CD4-positive, alpha-beta T cell (primary cell): ENCODE measurements around the gene PPM1J. TPM values are rescaled to one million over a fixed set of nuclear protein-coding genes. Genes with fewer than 3 reads are reported as not detected.
A peak's percentile ranks its signal among the peaks of the same experiment; 100 is the strongest.

ENCODE experiments used
- ATAC-seq: fragments of 200-7000 bp; cut with Tn5 transposase; one replicate; pipeline ENCODE4 v1.10.0; 2022; ENCODE audit warnings: mild to moderate bottlenecking; ENCODE audit not compliant: poor library complexity
- CTCF ChIA-PET: fragments of 350-600 bp; sonication (Branson Sonifier 250); formaldehyde crosslinking; loops from one replicate; lab custom pipeline; 2021; ENCODE audit warnings: antibody characterized with exemption, inconsistent platforms; lab: Charles Lee
- POLR2A ChIA-PET: fragments of 350-600 bp; sonication (Branson Sonifier 250); formaldehyde crosslinking; loops from one replicate; lab custom pipeline; 2021; ENCODE audit warnings: antibody characterized with exemption, inconsistent platforms; lab: Charles Lee
- DNase-seq, 14 experiments: peaks; one replicate each; pipeline ENCODE4 v3.0.0-alpha.2; 2013 to 2020; ENCODE audit warnings: mixed read lengths in 2 of 14
- H3K27ac ChIP-seq, 2 donors: one replicate each; pipeline versions ENCODE4 v1.5.1 to v1.7.0; 2013; ENCODE audit warnings: low read length in 2 of 2, low read depth in 1 of 2, mild to moderate bottlenecking in 1 of 2
- H3K27me3 ChIP-seq, 2 experiments: 1 replicate in 1 of 2; 2 replicates in 1 of 2; pipeline versions ENCODE4 v1.6.1 to v1.7.0; 2013; ENCODE audit warnings: low read length in 2 of 2, control low read depth in 1 of 2, mild to moderate bottlenecking in 1 of 2, moderate library complexity in 1 of 2; ENCODE audit not compliant: insufficient read depth in 2 of 2, control insufficient read depth in 1 of 2
- H3K36me3 ChIP-seq: one replicate; pipeline ENCODE4 v1.6.1; 2013; ENCODE audit warnings: low read length, control low read depth; ENCODE audit not compliant: insufficient read depth
- H3K4me1 ChIP-seq: one replicate; pipeline ENCODE4 v1.6.1; 2013; ENCODE audit warnings: low read length, control low read depth; ENCODE audit not compliant: insufficient read depth
- H3K4me3 ChIP-seq: one replicate; pipeline ENCODE4 v1.5.1; 2013; ENCODE audit warnings: mild to moderate bottlenecking, low read length, moderate library complexity
- H3K9me3 ChIP-seq, 2 experiments: 1 replicate in 1 of 2; 2 replicates in 1 of 2; pipeline versions ENCODE4 v1.6.1 to v1.7.0; 2013; ENCODE audit warnings: low read length in 2 of 2, mild to moderate bottlenecking in 2 of 2, control low read depth in 1 of 2, moderate library complexity in 1 of 2; ENCODE audit not compliant: control insufficient read depth in 1 of 2, insufficient read depth in 1 of 2
- H3K27ac Mint-ChIP-seq: one replicate; pipeline ENCODE4 v1.8.0; 2020; ENCODE audit warnings: mixed read lengths
- H3K27me3 Mint-ChIP-seq: one replicate; pipeline ENCODE4 v1.8.0; 2021; ENCODE audit warnings: mixed read lengths
- H3K36me3 Mint-ChIP-seq: one replicate; pipeline ENCODE4 v1.8.0; 2021; ENCODE audit warnings: low read depth, mixed read lengths
- H3K4me1 Mint-ChIP-seq: one replicate; pipeline ENCODE4 v1.8.0; 2021; ENCODE audit warnings: low read depth, mixed read lengths
- H3K4me3 Mint-ChIP-seq: one replicate; pipeline ENCODE4 v1.8.0; 2020; ENCODE audit warnings: mild to moderate bottlenecking, mixed read lengths
- H3K9me3 Mint-ChIP-seq: one replicate; pipeline ENCODE4 v1.8.0; 2020; ENCODE audit warnings: mixed read lengths
- intact Hi-C, 2 experiments: fragments of 100-400 bp; cut with DNase I in 1 of 2; cut with micrococcal nuclease in 1 of 2; formaldehyde crosslinking; loops; one replicate each; pipeline versions ENCODE4 v1.15.1 to v1.9.0; 2023 to 2025; cut with DNase I, micrococcal nuclease
- total RNA-seq, 174 experiments: library from RNA in 2 of 174; stranded (reverse) in 2 of 174; gene quantifications; one replicate each; pipeline ENCODE4 v1.2.3 and lab custom pipeline; 2021 to 2026
- TF ChIP-seq, protein P1 (sequence below): fragments of 200-600 bp; IDR thresholded peaks from one replicate; pipeline ENCODE4 v1.8.0; 2022; ENCODE audit warnings: antibody characterized with exemption, mild to moderate bottlenecking

The PPM1J gene
- total RNA-seq, 2 experiments from 2014 or later, result 0.39 to 0.49 TPM

GRCh38 chr1:112711041-112711440 lies 4.1 kb downstream of the PPM1J start:
- DNase-seq (peak in 1 of 14 experiments; percentile 23), ATAC-seq (no peak)
- Mint-ChIP-seq H3K9me3 (no peaks in the 10 kb centered on the region), H3K4me1 (peaks cover 29% of the 10 kb centered on the region), H3K27ac (no peak overlapping the region), H3K36me3 (no peaks in the 10 kb centered on the region), H3K27me3 (peaks cover 17% of the 10 kb centered on the region), H3K4me3 (no peak overlapping the region)
- POLR2A ChIA-PET, result interaction anchor here (0.9 to 1.2 kb wide), 3 partner anchors 9 to 361 kb away, joined by 3 to 4 read pairs (median 3); partner anchors contain the start of gene MOV10
- intact Hi-C loops, result loop anchor here in 1 of 2 experiments (10.0 kb wide), 1 partner anchor 1104 kb away; the partner anchor contains the start of gene RSBN1
- Histone ChIP-seq H3K36me3 (no peaks in the 10 kb centered on the region), H3K9me3 (peaks cover 0 to 5% of the 10 kb centered on the region in 2 experiments), H3K27ac (no peak overlapping the region), H3K27me3 (peaks cover 8 to 10% of the 10 kb centered on the region in 2 experiments), H3K4me1 (peaks cover 36% of the 10 kb centered on the region), H3K4me3 (no peak overlapping the region)
- CTCF ChIA-PET, result no interaction called here
- TF ChIP-seq, protein P1, sequence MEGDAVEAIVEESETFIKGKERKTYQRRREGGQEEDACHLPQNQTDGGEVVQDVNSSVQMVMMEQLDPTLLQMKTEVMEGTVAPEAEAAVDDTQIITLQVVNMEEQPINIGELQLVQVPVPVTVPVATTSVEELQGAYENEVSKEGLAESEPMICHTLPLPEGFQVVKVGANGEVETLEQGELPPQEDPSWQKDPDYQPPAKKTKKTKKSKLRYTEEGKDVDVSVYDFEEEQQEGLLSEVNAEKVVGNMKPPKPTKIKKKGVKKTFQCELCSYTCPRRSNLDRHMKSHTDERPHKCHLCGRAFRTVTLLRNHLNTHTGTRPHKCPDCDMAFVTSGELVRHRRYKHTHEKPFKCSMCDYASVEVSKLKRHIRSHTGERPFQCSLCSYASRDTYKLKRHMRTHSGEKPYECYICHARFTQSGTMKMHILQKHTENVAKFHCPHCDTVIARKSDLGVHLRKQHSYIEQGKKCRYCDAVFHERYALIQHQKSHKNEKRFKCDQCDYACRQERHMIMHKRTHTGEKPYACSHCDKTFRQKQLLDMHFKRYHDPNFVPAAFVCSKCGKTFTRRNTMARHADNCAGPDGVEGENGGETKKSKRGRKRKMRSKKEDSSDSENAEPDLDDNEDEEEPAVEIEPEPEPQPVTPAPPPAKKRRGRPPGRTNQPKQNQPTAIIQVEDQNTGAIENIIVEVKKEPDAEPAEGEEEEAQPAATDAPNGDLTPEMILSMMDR, result no peak

DNA sequence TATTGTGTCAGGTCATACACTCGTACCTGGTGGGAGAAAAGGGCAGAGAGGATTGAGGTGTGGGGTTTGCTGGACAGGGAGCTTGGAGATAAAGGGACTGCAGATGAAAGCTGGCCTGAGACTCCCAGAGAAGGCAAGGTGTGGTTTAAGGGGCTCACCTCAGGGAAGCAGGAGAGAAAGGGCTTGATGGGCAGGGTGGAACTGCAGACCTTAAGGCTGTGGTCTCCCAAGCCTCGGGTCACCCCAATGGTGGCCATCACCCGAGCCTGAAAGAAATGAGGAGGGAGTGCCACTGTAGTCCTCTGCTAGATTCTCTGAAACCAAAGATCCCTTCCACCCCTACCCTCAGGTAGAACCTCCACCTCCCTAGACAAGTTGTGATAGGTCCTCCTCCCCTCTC lies 4.5 kb downstream of the PPM1J start:
- intact Hi-C loops, result loop anchor here in 1 of 2 experiments (10.0 kb wide), 1 partner anchor 1104 kb away; the partner anchor contains the start of gene RSBN1
- H3K9me3 Mint-ChIP-seq, result no peaks in the 10 kb centered on the region
- Histone ChIP-seq H3K27ac (no peak overlapping the region), H3K4me3 (no peak overlapping the region), H3K36me3 (no peaks in the 10 kb centered on the region), H3K27me3 (peaks cover 8 to 10% of the 10 kb centered on the region in 2 experiments), H3K4me1 (peaks cover 36% of the 10 kb centered on the region), H3K9me3 (peaks cover 0 to 5% of the 10 kb centered on the region in 2 experiments)
- DNase-seq (no peak), ATAC-seq (no peak)
- no peak overlapping the region for H3K4me3 Mint-ChIP-seq
- peaks cover 29% of the 10 kb centered on the region for H3K4me1 Mint-ChIP-seq
- no peaks in the 10 kb centered on the region for H3K36me3 Mint-ChIP-seq
- TF ChIP-seq, protein P1, result no peak
- CTCF ChIA-PET, result no interaction called here
- peaks cover 17% of the 10 kb centered on the region for H3K27me3 Mint-ChIP-seq
- POLR2A ChIA-PET, result interaction anchor here (0.9 kb wide), 1 partner anchor 8 kb away, joined by 4 read pairs; no protein-coding TSS in a partner anchor
- H3K27ac Mint-ChIP-seq, result no peak overlapping the region

- Mint-ChIP-seq H3K27me3 (peaks cover 17% of the 10 kb centered on the region), H3K4me3 (no peak overlapping the region), H3K27ac (no peak overlapping the region), H3K36me3 (no peaks in the 10 kb centered on the region), H3K4me1 (peaks cover 29% of the 10 kb centered on the region), H3K9me3 (no peaks in the 10 kb centered on the region)
- peaks cover 8 to 10% of the 10 kb centered on the region in 2 experiments for H3K27me3 ChIP-seq
- intact Hi-C loops, result loop anchor here in 1 of 2 experiments (10.0 kb wide), 1 partner anchor 1105 kb away; the partner anchor contains the start of gene RSBN1
- TF ChIP-seq, protein P1, result no peak
- DNase-seq, result peak in 1 of 14 experiments; percentile 9
- H3K36me3 ChIP-seq, result no peaks in the 10 kb centered on the region
- no peak for ATAC-seq
- peaks cover 38% of the 10 kb centered on the region for H3K4me1 ChIP-seq
- ChIA-PET CTCF (interaction anchor here (1.5 kb wide), 1 partner anchor 8 kb away, joined by 5 read pairs; a partner anchor contains a TSS), POLR2A (no interaction called here)
- H3K9me3 ChIP-seq, result peaks cover 0 to 5% of the 10 kb centered on the region in 2 experiments
- H3K27ac ChIP-seq, result no peak overlapping the region
- H3K4me3 ChIP-seq, result no peak overlapping the region
These were observed 5.0 kb downstream of the PPM1J start for GRCh38 chr1:112710159-112710558.
